Gastroesophageal sphincter (tissue), 2 donors: ENCODE measurements around the gene RFPL2.

Experiments
- EP300 ChIP-seq: sonication (generic); formaldehyde crosslinking; IDR thresholded peaks from one replicate; pipeline ENCODE4 v1.6.1; 2017; ENCODE audit warnings: antibody characterized with exemption, mild to moderate bottlenecking
- POLR2A ChIP-seq, 2 donors: fragments of 450-650 bp; IDR thresholded peaks; one replicate each; pipeline ENCODE4 v1.6.1; 2017; ENCODE audit warnings: antibody characterized with exemption in 2 of 2, mild to moderate bottlenecking in 2 of 2, moderate library complexity in 1 of 2
- POLR2AphosphoS5 ChIP-seq: sonication (generic); formaldehyde crosslinking; IDR thresholded peaks from one replicate; pipeline ENCODE4 v1.6.1; 2017; ENCODE audit warnings: antibody characterized with exemption

GRCh38 chr22:32185821-32186220, 19.1 kb downstream of the RFPL2 start:
- TF ChIP-seq POLR2A (IDR thresholded peaks at IDR 0.05) (no peak), EP300 (no peak), POLR2AphosphoS5 (no peak)
